HEK293 (cell line): ENCODE measurements around the gene SLC51B.

Source experiments
- CTCF ChIA-PET: fragments of 350-600 bp; formaldehyde crosslinking; extraction: SDS; loops from one replicate; lab custom pipeline; 2021; ENCODE audit warnings: antibody characterized with exemption; lab: Yijun Ruan, JAX
- POLR2A ChIA-PET: fragments of 300-600 bp; formaldehyde crosslinking; extraction: SDS; loops from one replicate; lab custom pipeline; 2020; ENCODE audit warnings: antibody characterized with exemption, inconsistent platforms; lab: Yijun Ruan, JAX
- H3K27ac ChIP-seq: fragments of 200-500 bp; sonication (Bioruptor generic); 2 replicates; pipeline ENCODE4 v1.5.1; 2014; ENCODE audit warnings: low read depth, low read length, control low read depth, inconsistent platforms; ENCODE audit errors: extremely low read depth
- H3K36me3 ChIP-seq, 2 experiments: fragments of 200-500 bp in 1 of 2; sonication (Bioruptor generic) in 1 of 2; 1 replicate in 1 of 2; 2 replicates in 1 of 2; pipeline ENCODE4 v1.5.1; 2014 to 2017; ENCODE audit warnings: inconsistent platforms in 2 of 2, low read length in 2 of 2; ENCODE audit not compliant: control insufficient read depth in 2 of 2, insufficient read depth in 1 of 2
- H3K4me1 ChIP-seq: fragments of 200-500 bp; sonication (Bioruptor generic); 2 replicates; pipeline ENCODE4 v1.5.1; 2014; ENCODE audit warnings: mild to moderate bottlenecking, low read length, inconsistent platforms; ENCODE audit not compliant: control insufficient read depth, insufficient read depth
- H3K4me3 ChIP-seq: 2 replicates; pipeline ENCODE4 v1.5.1; 2011; ENCODE audit warnings: low read depth, mild to moderate bottlenecking, control low read depth, low read length, moderate library complexity
- H3K9me3 ChIP-seq: fragments of 200-500 bp; sonication (Bioruptor generic); 2 replicates; pipeline ENCODE4 v1.5.1; 2014; ENCODE audit warnings: low read depth, low read length, inconsistent platforms; ENCODE audit not compliant: control insufficient read depth, insufficient read depth
- KLF10 ChIP-seq: fragments of 450-650 bp; IDR thresholded peaks from 2 replicates; pipeline ENCODE4 v1.5.1; 2018; ENCODE audit warnings: missing biosample characterization, mild to moderate bottlenecking, missing genetic modification characterization
- SCRT2 ChIP-seq: fragments of 450-650 bp; formaldehyde crosslinking; IDR thresholded peaks from 2 replicates; pipeline ENCODE4 v1.5.1; 2016; ENCODE audit warnings: missing biosample characterization, missing genetic modification characterization
- TCF7L2 ChIP-seq: IDR thresholded peaks from 2 replicates; pipeline ENCODE4 v1.6.1; 2011; ENCODE audit warnings: low read depth, mild to moderate bottlenecking, inconsistent platforms, low read length, moderate library complexity, borderline replicate concordance
- ZNF114 ChIP-seq: fragments of 450-650 bp; formaldehyde crosslinking; IDR thresholded peaks from 2 replicates; pipeline ENCODE4 v1.5.0; 2017; ENCODE audit warnings: missing biosample characterization, missing genetic modification characterization
- ZNF155 ChIP-seq: fragments of 450-650 bp; formaldehyde crosslinking; IDR thresholded peaks from 2 replicates; pipeline ENCODE4 v1.5.1; 2016; ENCODE audit warnings: missing biosample characterization, missing genetic modification characterization
- ZNF23 ChIP-seq: fragments of 450-650 bp; formaldehyde crosslinking; IDR thresholded peaks from 2 replicates; pipeline ENCODE4 v1.5.1; 2016; ENCODE audit warnings: missing biosample characterization, missing genetic modification characterization, borderline replicate concordance
- ZNF280C ChIP-seq: fragments of 450-650 bp; formaldehyde crosslinking; IDR thresholded peaks from 2 replicates; pipeline ENCODE4 v1.5.1; 2016; ENCODE audit warnings: missing biosample characterization, missing genetic modification characterization
- ZNF311 ChIP-seq: fragments of 450-650 bp; formaldehyde crosslinking; IDR thresholded peaks from 2 replicates; pipeline ENCODE4 v1.5.1; 2017; ENCODE audit warnings: missing biosample characterization, missing genetic modification characterization, borderline replicate concordance
- ZNF341 ChIP-seq: fragments of 450-650 bp; formaldehyde crosslinking; IDR thresholded peaks from 2 replicates; pipeline ENCODE4; 2016; ENCODE audit warnings: low read depth, missing biosample characterization, missing genetic modification characterization
- ZNF398 ChIP-seq: fragments of 450-650 bp; formaldehyde crosslinking; IDR thresholded peaks from 2 replicates; pipeline ENCODE4 v1.5.1; 2017; ENCODE audit warnings: missing biosample characterization, missing genetic modification characterization
- ZNF514 ChIP-seq: fragments of 450-650 bp; formaldehyde crosslinking; IDR thresholded peaks from 2 replicates; pipeline ENCODE4 v1.5.1; 2016; ENCODE audit warnings: missing biosample characterization, missing genetic modification characterization
- ZNF529 ChIP-seq: fragments of 450-650 bp; formaldehyde crosslinking; IDR thresholded peaks from 2 replicates; pipeline ENCODE4 v1.5.1; 2017; ENCODE audit warnings: missing genetic modification characterization, missing biosample characterization; ENCODE audit not compliant: insufficient replicate concordance
- ZNF555 ChIP-seq: fragments of 450-650 bp; formaldehyde crosslinking; conservative IDR thresholded peaks from 2 replicates; pipeline ENCODE4 v1.5.1; 2017; ENCODE audit warnings: missing biosample characterization, mild to moderate bottlenecking, missing genetic modification characterization, inconsistent platforms
- ZNF561 ChIP-seq: fragments of 450-650 bp; IDR thresholded peaks from 2 replicates; pipeline ENCODE4 v1.5.1; 2018; ENCODE audit warnings: missing biosample characterization, missing genetic modification characterization, borderline replicate concordance
- ZNF664 ChIP-seq: fragments of 450-650 bp; formaldehyde crosslinking; IDR thresholded peaks from 2 replicates; pipeline ENCODE4 v1.5.1; 2016; ENCODE audit warnings: missing biosample characterization, missing genetic modification characterization
- ZNF747 ChIP-seq: fragments of 450-650 bp; formaldehyde crosslinking; IDR thresholded peaks from 2 replicates; pipeline ENCODE4 v1.5.1; 2016; ENCODE audit warnings: missing biosample characterization, missing genetic modification characterization
- ZNF843 ChIP-seq: fragments of 450-650 bp; formaldehyde crosslinking; IDR thresholded peaks from 2 replicates; pipeline ENCODE4 v1.5.1; 2016; ENCODE audit warnings: missing biosample characterization, missing genetic modification characterization
- TF ChIP-seq, protein P1 (sequence below): sonication (generic); formaldehyde crosslinking; IDR thresholded peaks from 2 replicates; pipeline ENCODE4 v1.8.1; 2022; ENCODE audit warnings: mild to moderate bottlenecking, moderate library complexity, missing genetic modification reagents

The SLC51B gene

DNA sequence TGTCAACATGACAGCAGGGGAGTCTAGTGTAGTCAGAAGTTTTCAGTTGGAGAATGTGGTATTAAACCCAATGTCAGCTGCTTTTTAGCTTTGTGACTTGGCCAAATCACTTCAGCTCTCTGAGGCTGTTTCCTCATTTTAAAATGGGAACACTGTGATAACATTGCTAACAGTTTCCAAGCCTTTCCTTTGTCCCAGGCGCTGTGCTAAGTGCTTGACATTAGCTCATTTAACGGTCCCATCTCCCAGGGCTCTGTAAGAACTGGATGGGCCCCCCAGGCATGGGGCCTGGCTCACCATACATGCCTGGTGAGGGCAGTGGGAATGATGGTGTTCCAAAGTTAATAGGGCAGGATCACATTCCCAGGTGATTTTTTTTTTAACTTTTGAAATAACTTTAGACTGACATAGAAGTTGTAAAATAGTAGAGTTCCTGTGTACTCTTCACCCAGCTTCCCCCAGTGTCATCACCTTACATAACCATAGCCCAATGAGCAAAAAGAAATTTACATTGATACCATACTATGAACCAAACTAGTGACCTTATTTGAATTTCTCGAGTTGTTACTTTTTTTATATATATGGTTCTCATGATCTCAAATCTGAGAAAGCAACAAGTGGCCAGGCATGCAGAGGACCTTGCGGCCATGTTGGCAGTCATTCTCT, 14.9 kb downstream of the SLC51B start:
- ChIA-PET POLR2A (no interaction called here), CTCF (interaction anchor here (0.7 to 1.8 kb wide), 3 partner anchors 19 to 375 kb away, joined by 3 to 7 read pairs (median 4); no protein-coding TSS in a partner anchor)
- Histone ChIP-seq H3K4me3 (no peak overlapping the region), H3K9me3 (no peaks in the 10 kb centered on the region), H3K36me3 (no peaks in the 10 kb centered on the region), H3K27ac (no peak overlapping the region), H3K4me1 (no peaks in the 10 kb centered on the region)
- TF ChIP-seq ZNF529 (tag by site-specific recombination) (peak; percentile 99), KLF10 (tag by site-specific recombination) (no peak), ZNF747 (tag by site-specific recombination) (no peak), ZNF311 (tag by site-specific recombination) (no peak), ZNF843 (no peak), ZNF664 (no peak), SCRT2 (tag by site-specific recombination) (0 out of 2 replicates have a peak, but pooled peaks have one; percentile 32), TCF7L2 (no peak), ZNF514 (tag by site-specific recombination) (no peak), ZNF23 (tag by site-specific recombination) (no peak), ZNF561 (no peak)
- TF ChIP-seq, protein P1, sequence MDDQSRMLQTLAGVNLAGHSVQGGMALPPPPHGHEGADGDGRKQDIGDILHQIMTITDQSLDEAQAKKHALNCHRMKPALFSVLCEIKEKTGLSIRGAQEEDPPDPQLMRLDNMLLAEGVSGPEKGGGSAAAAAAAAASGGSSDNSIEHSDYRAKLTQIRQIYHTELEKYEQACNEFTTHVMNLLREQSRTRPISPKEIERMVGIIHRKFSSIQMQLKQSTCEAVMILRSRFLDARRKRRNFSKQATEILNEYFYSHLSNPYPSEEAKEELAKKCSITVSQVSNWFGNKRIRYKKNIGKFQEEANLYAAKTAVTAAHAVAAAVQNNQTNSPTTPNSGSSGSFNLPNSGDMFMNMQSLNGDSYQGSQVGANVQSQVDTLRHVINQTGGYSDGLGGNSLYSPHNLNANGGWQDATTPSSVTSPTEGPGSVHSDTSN = no peak

DNA sequence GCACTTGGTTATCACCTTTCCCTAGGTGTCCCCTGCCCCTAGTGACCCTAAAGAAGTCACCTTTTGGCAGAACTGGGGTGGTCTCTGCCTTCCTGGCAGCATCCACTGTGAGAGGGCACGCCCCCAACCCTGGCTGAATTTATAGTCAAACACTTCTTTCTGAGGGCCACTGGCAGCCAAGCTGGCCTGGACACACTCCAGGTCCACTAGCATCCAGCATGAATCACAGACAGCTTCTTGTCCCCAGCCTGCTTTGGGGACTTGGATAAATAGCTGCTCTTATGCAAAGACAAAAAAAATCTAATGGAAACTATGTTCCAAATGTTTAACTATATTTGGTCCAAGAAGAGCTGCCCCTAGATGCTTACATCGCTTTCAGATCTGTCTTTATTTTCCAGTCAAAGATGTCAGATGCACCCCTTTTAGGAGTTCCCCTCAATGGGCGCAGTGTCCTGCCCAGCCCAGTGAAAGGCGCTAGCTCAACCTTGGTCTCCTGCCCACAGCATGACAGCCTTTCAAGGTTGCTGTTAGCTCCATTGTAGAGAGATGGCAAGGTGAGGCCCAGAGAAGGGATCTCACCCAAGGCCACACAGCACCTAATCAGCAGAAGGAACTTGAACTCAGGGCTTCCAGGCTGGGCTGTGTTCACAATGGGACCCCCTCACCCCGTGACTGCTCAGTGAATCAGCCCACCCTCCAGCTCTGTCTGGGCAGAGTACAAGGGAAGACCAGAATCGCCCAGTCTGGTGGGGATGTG, 15.6 kb downstream of the SLC51B start:
- POLR2A ChIA-PET = no interaction called here
- TF ChIP-seq ZNF280C (tag by site-specific recombination) (no peak), ZNF555 (tag by site-specific recombination) (no peak), ZNF341 (no peak), ZNF114 (no peak)
- TF ChIP-seq, all 188 proteins: peak for 0
- no peak overlapping the region for H3K4me3 ChIP-seq
- no peaks in the 10 kb centered on the region for H3K9me3 ChIP-seq
- CTCF ChIA-PET = interaction anchor here (0.6 to 1.0 kb wide), 3 partner anchors 63 to 210 kb away, joined by 3 to 4 read pairs (median 3); no protein-coding TSS in a partner anchor
- H3K27ac ChIP-seq = no peak overlapping the region
- H3K4me1 ChIP-seq = no peaks in the 10 kb centered on the region
- no peaks in the 10 kb centered on the region for H3K36me3 ChIP-seq

DNA sequence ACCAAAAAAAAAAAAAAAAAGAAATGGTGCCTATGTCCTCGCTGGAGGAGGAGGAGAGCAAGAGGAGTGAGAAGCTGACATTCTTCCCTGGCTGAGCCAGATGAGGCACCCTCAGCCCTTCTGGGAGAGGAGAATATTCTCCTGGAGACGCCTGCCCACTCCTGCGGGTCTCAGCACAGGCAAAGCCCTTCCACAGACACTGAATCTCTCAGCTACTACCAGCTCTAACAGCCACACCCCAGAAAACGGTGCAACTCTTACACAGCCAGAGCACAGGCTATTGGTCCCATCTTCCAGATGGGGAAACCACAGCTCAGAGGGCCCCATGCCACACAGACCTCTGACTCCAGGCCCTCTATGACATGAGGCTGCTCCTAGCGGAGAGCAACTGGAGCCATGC, 16.9 kb downstream of the SLC51B start:
- ChIA-PET POLR2A (no interaction called here), CTCF (interaction anchor here (0.8 to 2.2 kb wide), 3 partner anchors 8 to 21 kb away, joined by 3 to 7 read pairs (median 5); no protein-coding TSS in a partner anchor)
- Histone ChIP-seq H3K9me3 (no peaks in the 10 kb centered on the region), H3K4me3 (no peak overlapping the region), H3K4me1 (no peaks in the 10 kb centered on the region), H3K27ac (no peak overlapping the region), H3K36me3 (no peaks in the 10 kb centered on the region)
- no peak for TF ChIP-seq ZNF155
- TF ChIP-seq ZNF398 (tag by site-specific recombination) = no peak
